ENCODE results near the gene CBS. TPM values are rescaled to one million over a fixed set of nuclear protein-coding genes. Genes with fewer than 3 reads are reported as not detected.
A peak's percentile ranks its signal among the peaks of the same experiment; 100 is the strongest.

CBS gene
- total and polyA plus RNA-seq, 2 donors (not counting 1 experiment from before 2014, with no cell fraction given) = 0.15 to 2.0 TPM

- WGBS (ENCODE audit: insufficient coverage) = 61% methylated on average over 6 of the region's 6 CpGs
- peak overlapping the region; percentile 33 for H3K4me3 Mint-ChIP-seq
- Histone ChIP-seq H3K27ac (ENCODE audit: low read length in 2 of 2) (no peak overlapping the region), H2AFZ (ENCODE audit: insufficient read depth, low read depth, low read length, poor library complexity, severe bottlenecking) (no peak overlapping the region), H4K20me1 (ENCODE audit: control insufficient read depth, insufficient read depth, low read length, poor library complexity, severe bottlenecking) (no peaks in the 10 kb centered on the region), H3K4me3 (ENCODE audit: control extremely low read depth in 1 of 5, extremely low read depth in 1 of 5, insufficient read depth in 1 of 5, low read depth in 2 of 5, low read length in 4 of 5) (no peak overlapping the region), H3K27me3 (replicated peaks in 1 of 4; ENCODE audit: control extremely low read depth in 1 of 4, control insufficient read depth in 3 of 4, insufficient read depth in 4 of 4, low read length in 3 of 4) (no peaks in the 10 kb centered on the region), H3K9me3 (ENCODE audit: control extremely low read depth in 1 of 3, control insufficient read depth in 2 of 3, insufficient read depth in 1 of 3, low read length in 2 of 3) (no peaks in the 10 kb centered on the region), H3K36me3 (replicated peaks in 1 of 2; ENCODE audit: control extremely low read depth in 1 of 2, control insufficient read depth in 1 of 2, extremely low read depth in 1 of 2, insufficient read depth in 2 of 2, low read length in 1 of 2) (peaks cover 2 to 40% of the 10 kb centered on the region in 2 experiments), H3K4me2 (replicated peaks; ENCODE audit: low read depth, low read length, poor library complexity, severe bottlenecking) (no peak overlapping the region), H3K4me1 (ENCODE audit: control insufficient read depth in 2 of 2, insufficient read depth in 2 of 2, low read length in 2 of 2) (peaks cover 11 to 45% of the 10 kb centered on the region in 2 donors), H3K9ac (ENCODE audit: low read length) (no peak overlapping the region), H3K79me2 (ENCODE audit: control insufficient read depth, insufficient read depth, low read length) (no peaks in the 10 kb centered on the region)
- H3K4me1 Mint-ChIP-seq = peaks cover 30% of the 10 kb centered on the region
- DNase-seq (no peak), ATAC-seq (ENCODE audit: low read depth) (no peak)
- H3K9me3 Mint-ChIP-seq (ENCODE audit: insufficient read depth) = no peaks in the 10 kb centered on the region
- H3K27ac Mint-ChIP-seq = no peak overlapping the region
- no peaks in the 10 kb centered on the region for H3K27me3 Mint-ChIP-seq
- intact Hi-C loops (cut with micrococcal nuclease) = no loop called here
- ChIA-PET POLR2A (no interaction called here), CTCF (no interaction called here)
- TF ChIP-seq EZH2 (IDR thresholded peaks at IDR 0.05; ENCODE audit: borderline replicate concordance, insufficient read depth, low read depth, low read length, poor library complexity, severe bottlenecking) (no peak), CTCF (IDR thresholded peaks at IDR 0.05) (no peak)
Measured at GRCh38 chr21:43020771-43021170, 54.9 kb downstream of the CBS start.

- H3K36me3 ChIP-seq (replicated peaks in 1 of 2; ENCODE audit: control extremely low read depth in 1 of 2, control insufficient read depth in 1 of 2, extremely low read depth in 1 of 2, insufficient read depth in 2 of 2, low read length in 1 of 2) = peaks cover 2 to 35% of the 10 kb centered on the region in 2 experiments
- ATAC-seq (ENCODE audit: low read depth) (no peak), DNase-seq (no peak)
- H3K79me2 ChIP-seq (ENCODE audit: control insufficient read depth, insufficient read depth, low read length) = no peaks in the 10 kb centered on the region
- H2AFZ ChIP-seq (ENCODE audit: insufficient read depth, low read depth, low read length, poor library complexity, severe bottlenecking) = no peak overlapping the region
- H3K4me1 Mint-ChIP-seq = peaks cover 36% of the 10 kb centered on the region
- H4K20me1 ChIP-seq (ENCODE audit: control insufficient read depth, insufficient read depth, low read length, poor library complexity, severe bottlenecking) = no peaks in the 10 kb centered on the region
- no peaks in the 10 kb centered on the region for H3K27me3 ChIP-seq (replicated peaks in 1 of 4; ENCODE audit: control extremely low read depth in 1 of 4, control insufficient read depth in 3 of 4, insufficient read depth in 4 of 4, low read length in 3 of 4)
- no peak overlapping the region for H3K27ac ChIP-seq (ENCODE audit: low read length in 2 of 2)
- TF ChIP-seq EZH2 (IDR thresholded peaks at IDR 0.05; ENCODE audit: borderline replicate concordance, insufficient read depth, low read depth, low read length, poor library complexity, severe bottlenecking) = no peak
- TF ChIP-seq CTCF (IDR thresholded peaks at IDR 0.05) = no peak
- H3K9me3 ChIP-seq (ENCODE audit: control extremely low read depth in 1 of 3, control insufficient read depth in 2 of 3, insufficient read depth in 1 of 3, low read length in 2 of 3) = no peaks in the 10 kb centered on the region
- peak overlapping the region; percentile 59 for H3K27ac Mint-ChIP-seq
- WGBS (ENCODE audit: insufficient coverage) = 98% methylated on average over 6 of the region's 13 CpGs
- H3K4me3 ChIP-seq (ENCODE audit: control extremely low read depth in 1 of 5, extremely low read depth in 1 of 5, insufficient read depth in 1 of 5, low read depth in 2 of 5, low read length in 4 of 5) = no peak overlapping the region
- intact Hi-C loops (cut with micrococcal nuclease) = no loop called here
- peak overlapping the region; percentile 47 for H3K4me3 Mint-ChIP-seq
- H3K9me3 Mint-ChIP-seq (ENCODE audit: insufficient read depth) = no peaks in the 10 kb centered on the region
- POLR2A ChIA-PET = no interaction called here
- peaks cover 17 to 45% of the 10 kb centered on the region in 2 donors for H3K4me1 ChIP-seq (ENCODE audit: control insufficient read depth in 2 of 2, insufficient read depth in 2 of 2, low read length in 2 of 2)
- H3K27me3 Mint-ChIP-seq = no peaks in the 10 kb centered on the region
- no peak overlapping the region for H3K9ac ChIP-seq (ENCODE audit: low read length)
- CTCF ChIA-PET = interaction anchor here (0.9 kb wide), 1 partner anchor 104 kb away, joined by 3 read pairs; no protein-coding TSS in a partner anchor
- no peak overlapping the region for H3K4me2 ChIP-seq (replicated peaks; ENCODE audit: low read depth, low read length, poor library complexity, severe bottlenecking)
Measured at GRCh38 chr21:43020177-43020576, 55.5 kb downstream of the CBS start.
